Bronchial epithelial cell (primary cell): ENCODE measurements around the gene RABGAP1L. TPM values are rescaled to one million over a fixed set of nuclear protein-coding genes. Genes with fewer than 3 reads are reported as not detected.
"Not testable (repeated sequence)": the region's sequence is repeated elsewhere in the genome, so short reads cannot be mapped to it uniquely, and the experiment has no call there.

Source experiments
- DNase-seq: peaks from one replicate; pipeline ENCODE4 v3.0.0-alpha.2; 2010; ENCODE audit warnings: low read depth
- FAIRE-seq: peaks from 2 replicates; lab custom pipeline; 2011; peaks lifted over from hg19 to GRCh38; lab: Jason Lieb, UNC
- H3K27me3 ChIP-seq: 2 replicates; pipeline ENCODE4 v1.5.1; 2011; ENCODE audit warnings: low read length; ENCODE audit not compliant: control insufficient read depth, insufficient read depth
- H3K36me3 ChIP-seq: 2 replicates; pipeline ENCODE4 v1.5.1; 2011; ENCODE audit warnings: low read length; ENCODE audit not compliant: control insufficient read depth, insufficient read depth
- H3K4me3 ChIP-seq: 2 replicates; pipeline ENCODE4 v1.5.1; 2011; ENCODE audit warnings: mild to moderate bottlenecking, low read depth, low read length, control low read depth
- total RNA-seq: library from RNA; depleted of rRNA; stranded (reverse); fragments of >200 nt; gene quantifications from 2 replicates; pipeline ENCODE4 v1.2.1, GENCODE V29; 2014
- TF ChIP-seq, protein P1 (sequence below): IDR thresholded peaks from 2 replicates; pipeline ENCODE4 v1.5.1; 2011; ENCODE audit warnings: mild to moderate bottlenecking, moderate library complexity, low read length, control low read depth, inconsistent platforms; ENCODE audit not compliant: insufficient read depth, severe bottlenecking

Gene RABGAP1L
- total RNA-seq, 1 donor from 2014 or later: 37.4 TPM

DNA sequence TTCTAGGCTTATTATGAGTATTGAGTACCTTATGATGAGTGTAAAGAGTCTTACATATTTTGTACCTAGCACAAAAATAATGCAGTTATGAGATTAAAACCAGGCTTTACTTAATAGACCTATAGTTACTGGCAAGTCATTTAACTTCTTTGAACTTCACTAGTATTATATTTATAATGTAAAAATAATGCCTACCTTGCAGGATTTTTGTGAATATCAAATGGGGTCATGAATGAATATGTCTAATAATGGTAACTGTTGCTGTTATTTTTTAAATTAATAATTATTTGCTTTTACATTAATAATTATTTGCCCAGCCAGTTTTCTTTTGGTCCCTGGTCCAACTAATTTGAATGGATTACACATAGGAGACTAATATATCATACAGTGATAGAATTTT, 530.9 kb downstream of the RABGAP1L start:
- TF ChIP-seq, protein P1, sequence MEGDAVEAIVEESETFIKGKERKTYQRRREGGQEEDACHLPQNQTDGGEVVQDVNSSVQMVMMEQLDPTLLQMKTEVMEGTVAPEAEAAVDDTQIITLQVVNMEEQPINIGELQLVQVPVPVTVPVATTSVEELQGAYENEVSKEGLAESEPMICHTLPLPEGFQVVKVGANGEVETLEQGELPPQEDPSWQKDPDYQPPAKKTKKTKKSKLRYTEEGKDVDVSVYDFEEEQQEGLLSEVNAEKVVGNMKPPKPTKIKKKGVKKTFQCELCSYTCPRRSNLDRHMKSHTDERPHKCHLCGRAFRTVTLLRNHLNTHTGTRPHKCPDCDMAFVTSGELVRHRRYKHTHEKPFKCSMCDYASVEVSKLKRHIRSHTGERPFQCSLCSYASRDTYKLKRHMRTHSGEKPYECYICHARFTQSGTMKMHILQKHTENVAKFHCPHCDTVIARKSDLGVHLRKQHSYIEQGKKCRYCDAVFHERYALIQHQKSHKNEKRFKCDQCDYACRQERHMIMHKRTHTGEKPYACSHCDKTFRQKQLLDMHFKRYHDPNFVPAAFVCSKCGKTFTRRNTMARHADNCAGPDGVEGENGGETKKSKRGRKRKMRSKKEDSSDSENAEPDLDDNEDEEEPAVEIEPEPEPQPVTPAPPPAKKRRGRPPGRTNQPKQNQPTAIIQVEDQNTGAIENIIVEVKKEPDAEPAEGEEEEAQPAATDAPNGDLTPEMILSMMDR: no peak
- FAIRE-seq (no peak), DNase-seq (no peak)
- no peak overlapping the region for H3K4me3 ChIP-seq
- no peaks in the 10 kb centered on the region for H3K36me3 ChIP-seq
- H3K27me3 ChIP-seq: no peaks in the 10 kb centered on the region

DNA sequence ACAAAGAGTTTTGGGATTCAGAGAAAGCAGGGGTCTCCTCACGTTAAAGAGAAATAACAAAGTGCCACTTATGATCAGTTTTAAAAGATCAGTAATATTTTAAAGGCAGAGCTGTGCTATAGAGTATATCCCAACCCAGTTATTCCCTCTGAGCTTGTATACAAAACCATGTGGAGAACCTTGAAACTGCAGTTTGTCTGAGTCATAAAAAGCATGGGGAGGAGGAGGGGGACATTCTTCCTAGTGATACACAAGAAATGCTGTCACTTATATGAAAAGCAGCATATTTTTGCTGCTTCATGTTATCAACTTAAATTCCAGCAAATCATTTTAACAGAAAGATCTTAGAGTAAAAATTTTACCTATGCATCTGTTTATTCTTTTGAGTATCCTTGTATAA, 533.0 kb downstream of the RABGAP1L start:
- FAIRE-seq (no peak), DNase-seq (peak; percentile 22)
- Histone ChIP-seq H3K4me3 (no peak overlapping the region), H3K36me3 (no peaks in the 10 kb centered on the region), H3K27me3 (no peaks in the 10 kb centered on the region)
- TF ChIP-seq, protein P1: no peak

DNA sequence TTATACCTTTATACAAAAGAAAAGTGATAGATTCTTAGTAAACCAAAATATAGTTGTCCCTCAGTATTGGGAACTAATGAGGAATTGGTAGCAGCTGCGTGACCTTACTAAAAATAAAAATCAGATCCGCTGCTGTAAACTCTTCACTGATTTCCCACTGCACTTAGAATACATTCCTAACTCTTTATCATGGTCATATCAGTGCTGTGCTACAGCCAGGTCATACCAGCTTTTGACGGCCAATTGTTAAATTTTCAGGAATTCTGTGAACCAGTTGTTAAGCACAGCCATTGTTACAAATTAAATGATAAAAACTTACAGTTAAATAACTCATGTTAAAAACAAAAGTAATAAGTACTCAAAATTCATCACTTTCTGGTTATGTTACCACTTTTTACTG, 533.8 kb downstream of the RABGAP1L start:
- TF ChIP-seq, protein P1: no peak
- DNase-seq: no peak
- H3K27me3 ChIP-seq: no peaks in the 10 kb centered on the region
- no peaks in the 10 kb centered on the region for H3K36me3 ChIP-seq
- H3K4me3 ChIP-seq: no peak overlapping the region
- FAIRE-seq: no peak

- not testable (repeated sequence) for DNase-seq, H3K4me3 ChIP-seq, FAIRE-seq, H3K27me3 ChIP-seq, H3K36me3 ChIP-seq
Measured at GRCh38 chr1:174693539-174693938, 534.2 kb downstream of the RABGAP1L start.

GRCh38 chr1:174696026-174696821, 536.9 kb downstream of the RABGAP1L start:
- Histone ChIP-seq H3K27me3 (no peaks in the 10 kb centered on the region), H3K4me3 (no peak overlapping the region), H3K36me3 (no peaks in the 10 kb centered on the region)
- TF ChIP-seq, protein P1: no peak
- DNase-seq (no peak), FAIRE-seq (peak; percentile 84)

GRCh38 chr1:174700314-174700713, 541.0 kb downstream of the RABGAP1L start:
- TF ChIP-seq, protein P1: no peak
- no peaks in the 10 kb centered on the region for H3K27me3 ChIP-seq
- DNase-seq (no peak), FAIRE-seq (no peak)
- no peak overlapping the region for H3K4me3 ChIP-seq
- H3K36me3 ChIP-seq: no peaks in the 10 kb centered on the region
